ENCODE measurements around the gene SST.

Gene SST

GRCh38 chr3:187693431-187693830, 23.2 kb upstream of the SST start:
- H3K36me3 ChIP-seq (replicated peaks; ENCODE audit: low read depth, low read length), result no peaks in the 10 kb centered on the region
- H2AFZ ChIP-seq (ENCODE audit: low read depth, low read length), result no peak overlapping the region
- peaks cover 55% of the 10 kb centered on the region for H3K27me3 ChIP-seq (ENCODE audit: low read depth, low read length)
- no peak overlapping the region for H3K4me3 ChIP-seq (ENCODE audit: low read length)
- no peaks in the 10 kb centered on the region for H3K79me2 ChIP-seq (ENCODE audit: low read length)
- H3K4me2 ChIP-seq (ENCODE audit: low read length), result no peak overlapping the region
- H3K9ac ChIP-seq (ENCODE audit: low read length), result no peak overlapping the region
- no peak overlapping the region for H3K27ac ChIP-seq (ENCODE audit: low read length)
- H3K9me3 ChIP-seq (ENCODE audit: insufficient read depth, low read length), result no peaks in the 10 kb centered on the region
- peaks cover 10% of the 10 kb centered on the region for H3K4me1 ChIP-seq (ENCODE audit: low read length)
- TF ChIP-seq EZH2phosphoT487 (IDR thresholded peaks at IDR 0.05; ENCODE audit: low read depth) (no peak), CTCF (IDR thresholded peaks at IDR 0.05; ENCODE audit: low read depth, low read length) (no peak)
- no peaks in the 10 kb centered on the region for H4K20me1 ChIP-seq (ENCODE audit: insufficient read depth, low read length)

- TF ChIP-seq EZH2phosphoT487 (IDR thresholded peaks at IDR 0.05; ENCODE audit: low read depth), result no peak
- no peak for TF ChIP-seq CTCF (IDR thresholded peaks at IDR 0.05; ENCODE audit: low read depth, low read length)
- no peak overlapping the region for H3K4me2 ChIP-seq (ENCODE audit: low read length)
Measured at GRCh38 chr3:187689984-187690383, 19.8 kb upstream of the SST start.

DNA sequence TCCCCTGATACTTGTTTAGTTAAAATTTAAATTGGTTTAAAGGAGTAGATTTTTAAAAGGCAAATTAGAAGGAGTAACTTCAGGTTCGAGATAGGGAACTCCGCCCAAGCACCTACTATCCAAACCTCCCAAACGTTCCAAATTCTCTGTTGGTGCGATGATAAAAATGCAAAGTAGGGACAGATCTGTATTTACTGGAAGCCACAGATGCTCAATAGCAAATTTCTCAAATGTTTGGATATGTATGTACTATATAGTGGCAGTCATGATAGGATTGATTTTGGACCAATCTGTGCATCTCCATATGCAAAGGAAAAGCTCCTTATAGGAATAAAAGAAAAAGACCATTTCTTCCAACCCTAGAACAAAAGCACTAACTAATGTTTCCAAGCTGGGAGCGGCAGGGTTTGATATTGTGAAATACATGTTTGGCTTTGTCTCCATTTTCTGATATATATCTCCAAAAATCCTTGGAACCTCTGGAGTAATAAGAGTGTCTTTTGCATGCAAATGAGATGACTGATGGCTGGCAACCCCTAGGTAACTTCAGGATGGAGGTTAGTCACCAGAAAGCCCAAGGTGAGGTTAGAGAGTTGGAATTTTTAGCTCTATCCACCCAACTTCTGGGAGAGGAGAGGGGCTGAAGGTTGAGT, 16.6 kb upstream of the SST start:
- TF ChIP-seq EZH2phosphoT487 (IDR thresholded peaks at IDR 0.05; ENCODE audit: low read depth) (no peak), CTCF (IDR thresholded peaks at IDR 0.05; ENCODE audit: low read depth, low read length) (no peak)
- H2AFZ ChIP-seq (ENCODE audit: low read depth, low read length), result no peak overlapping the region
- no peak overlapping the region for H3K9ac ChIP-seq (ENCODE audit: low read length)
- no peak overlapping the region for H3K27ac ChIP-seq (ENCODE audit: low read length)
- H3K4me2 ChIP-seq (ENCODE audit: low read length), result no peak overlapping the region
- no peak overlapping the region for H3K4me3 ChIP-seq (ENCODE audit: low read length)
- H3K4me1 ChIP-seq (ENCODE audit: low read length), result peaks cover 6% of the 10 kb centered on the region
- H4K20me1 ChIP-seq (ENCODE audit: insufficient read depth, low read length), result no peaks in the 10 kb centered on the region
- H3K36me3 ChIP-seq (replicated peaks; ENCODE audit: low read depth, low read length), result no peaks in the 10 kb centered on the region
- H3K27me3 ChIP-seq (ENCODE audit: low read depth, low read length), result peaks cover 38% of the 10 kb centered on the region
- H3K79me2 ChIP-seq (ENCODE audit: low read length), result no peaks in the 10 kb centered on the region
- H3K9me3 ChIP-seq (ENCODE audit: insufficient read depth, low read length), result no peaks in the 10 kb centered on the region

More at GRCh38 chr3:187689984-187690383, 19.8 kb upstream of the SST start:
- peaks cover 3% of the 10 kb centered on the region for H3K4me1 ChIP-seq (ENCODE audit: low read length)
- H3K27me3 ChIP-seq (ENCODE audit: low read depth, low read length), result peaks cover 47% of the 10 kb centered on the region
- no peaks in the 10 kb centered on the region for H3K9me3 ChIP-seq (ENCODE audit: insufficient read depth, low read length)
- H3K9ac ChIP-seq (ENCODE audit: low read length), result no peak overlapping the region
- no peak overlapping the region for H2AFZ ChIP-seq (ENCODE audit: low read depth, low read length)
- H3K79me2 ChIP-seq (ENCODE audit: low read length), result no peaks in the 10 kb centered on the region
- no peak overlapping the region for H3K4me3 ChIP-seq (ENCODE audit: low read length)
- no peaks in the 10 kb centered on the region for H4K20me1 ChIP-seq (ENCODE audit: insufficient read depth, low read length)
- no peaks in the 10 kb centered on the region for H3K36me3 ChIP-seq (replicated peaks; ENCODE audit: low read depth, low read length)
- no peak overlapping the region for H3K27ac ChIP-seq (ENCODE audit: low read length)

- peaks cover 6% of the 10 kb centered on the region for H3K4me1 ChIP-seq (ENCODE audit: low read length)
- H3K79me2 ChIP-seq (ENCODE audit: low read length), result no peaks in the 10 kb centered on the region
- H3K27me3 ChIP-seq (ENCODE audit: low read depth, low read length), result peaks cover 43% of the 10 kb centered on the region
- H3K9me3 ChIP-seq (ENCODE audit: insufficient read depth, low read length), result no peaks in the 10 kb centered on the region
- no peak overlapping the region for H3K4me3 ChIP-seq (ENCODE audit: low read length)
- H3K9ac ChIP-seq (ENCODE audit: low read length), result no peak overlapping the region
- no peak overlapping the region for H2AFZ ChIP-seq (ENCODE audit: low read depth, low read length)
- H3K4me2 ChIP-seq (ENCODE audit: low read length), result no peak overlapping the region
- H3K27ac ChIP-seq (ENCODE audit: low read length), result no peak overlapping the region
- TF ChIP-seq EZH2phosphoT487 (IDR thresholded peaks at IDR 0.05; ENCODE audit: low read depth) (no peak), CTCF (IDR thresholded peaks at IDR 0.05; ENCODE audit: low read depth, low read length) (no peak)
- H4K20me1 ChIP-seq (ENCODE audit: insufficient read depth, low read length), result no peaks in the 10 kb centered on the region
- H3K36me3 ChIP-seq (replicated peaks; ENCODE audit: low read depth, low read length), result no peaks in the 10 kb centered on the region
Measured at GRCh38 chr3:187685948-187686347, 15.8 kb upstream of the SST start.
